K562 (cell line): Measurements from ENCODE around the gene ODF4. TPM values are rescaled to one million over a fixed set of nuclear protein-coding genes. Genes with fewer than 3 reads are reported as not detected.
A peak's percentile ranks its signal among the peaks of the same experiment; 100 is the strongest.

Experiments used
- CBX3 ChIP-seq, 2 experiments: IDR thresholded peaks; 1 replicate in 1 of 2; 2 replicates in 1 of 2; pipeline ENCODE4 v1.6.1; 2012; ENCODE audit warnings: inconsistent platforms in 2 of 2, low read length in 2 of 2, borderline replicate concordance in 1 of 2, control low read depth in 1 of 2
- CREBBP ChIP-seq: IDR thresholded peaks from one replicate; pipeline ENCODE4 v1.6.1; 2012; ENCODE audit warnings: low read depth, mild to moderate bottlenecking, control low read depth, inconsistent platforms, low read length
- FOSL1 ChIP-seq: fragments of 200-800 bp; sonication (Bioruptor generic); conservative IDR thresholded peaks from 2 replicates; pipeline ENCODE4 v1.6.1; 2016; ENCODE audit warnings: missing genetic modification characterization, missing compliant biosample characterization
- FUS ChIP-seq: fragments of 200-400 bp; formaldehyde crosslinking; optimal IDR thresholded peaks from 2 replicates; pipeline ENCODE3; 2017; ENCODE audit warnings: low read depth, low read length
- HNRNPH1 ChIP-seq: fragments of 200-400 bp; formaldehyde crosslinking; optimal IDR thresholded peaks from 2 replicates; pipeline ENCODE3; 2017; ENCODE audit warnings: low read depth, mild to moderate bottlenecking, low read length, moderate library complexity
- ILK ChIP-seq: fragments of 450-650 bp; IDR thresholded peaks from 2 replicates; pipeline ENCODE4 v1.6.1; 2016; ENCODE audit warnings: missing genetic modification characterization, low read depth, mild to moderate bottlenecking, missing compliant biosample characterization, moderate library complexity, borderline replicate concordance
- KDM1A ChIP-seq, 2 experiments: fragments of 450-650 bp; IDR thresholded peaks; 2 replicates each; pipeline ENCODE4 v1.6.1; 2016; ENCODE audit warnings: mild to moderate bottlenecking in 2 of 2
- KLF10 ChIP-seq: fragments of 250-450 bp; sonication (Bioruptor Pico); IDR thresholded peaks from 2 replicates; pipeline ENCODE4 v1.6.1; 2021; ENCODE audit warnings: matching md5 sums
- NFATC3 ChIP-seq: fragments of 450-650 bp; IDR thresholded peaks from 2 replicates; pipeline ENCODE4 v1.6.1; 2017; ENCODE audit warnings: mild to moderate bottlenecking
- NFXL1 ChIP-seq: fragments of 450-650 bp; formaldehyde crosslinking; IDR thresholded peaks from 2 replicates; pipeline ENCODE4 v1.4.0; 2021; ENCODE audit warnings: mild to moderate bottlenecking
- RBM15 ChIP-seq: fragments of 200-400 bp; formaldehyde crosslinking; IDR thresholded peaks from 2 replicates; pipeline ENCODE4 v1.6.1; 2018; ENCODE audit warnings: mild to moderate bottlenecking, low read length, moderate library complexity; ENCODE audit not compliant: insufficient read depth
- U2AF2 ChIP-seq: fragments of 200-400 bp; formaldehyde crosslinking; optimal IDR thresholded peaks from 2 replicates; pipeline ENCODE3; 2017; ENCODE audit warnings: low read depth, mild to moderate bottlenecking, low read length
- ZBTB40 ChIP-seq, 2 experiments: fragments of 450-650 bp in 1 of 2; sonication (generic) in 1 of 2; formaldehyde crosslinking in 1 of 2; IDR thresholded peaks; 2 replicates each; pipeline versions ENCODE4 v1.7.1 to v1.9.0; 2016 to 2022; ENCODE audit warnings: inconsistent platforms in 1 of 2, mild to moderate bottlenecking in 1 of 2, missing genetic modification reagents in 1 of 2
- ZFPM2 ChIP-seq: fragments of 250-450 bp; sonication (Bioruptor Pico); IDR thresholded peaks from 2 replicates; pipeline ENCODE4 v1.5.1; 2022; ENCODE audit warnings: mild to moderate bottlenecking
- ZNF146 ChIP-seq: IDR thresholded peaks from one replicate; pipeline ENCODE4 v1.6.1; 2018; ENCODE audit warnings: missing compliant biosample characterization; ENCODE audit not compliant: unreplicated experiment
- ZNF282 ChIP-seq: sonication (generic); formaldehyde crosslinking; IDR thresholded peaks from 2 replicates; pipeline ENCODE4 v1.8.1; 2023; ENCODE audit warnings: missing genetic modification reagents
- ZNF696 ChIP-seq: fragments of 250-450 bp; sonication (Bioruptor Pico); conservative IDR thresholded peaks from 2 replicates; pipeline ENCODE4 v1.4.0; 2020; ENCODE audit warnings: mild to moderate bottlenecking, moderate library complexity
- ZNF764 ChIP-seq: fragments of 250-450 bp; sonication (Bioruptor Pico); IDR thresholded peaks from 2 replicates; pipeline ENCODE4 v1.4.0; 2020; ENCODE audit warnings: low read depth, mild to moderate bottlenecking, moderate library complexity
- polyA plus RNA-seq, 8 experiments: library from polyadenylated mRNA; depleted of rRNA in 4 of 8; stranded (reverse) in 5 of 8; unstranded in 3 of 8; fragments of >200 nt; fragmentation: Nextera tagmentation in 2 of 8; fragmentation: Illumina TruSeq in 1 of 8; extraction: Ambion mirVana in 2 of 8; extraction: Trizol in 1 of 8; gene quantifications; 2 replicates each; pipeline versions ENCODE4 v1.2.1 to v1.2.3, GENCODE V29; 2011 to 2014; ENCODE audit warnings: inconsistent platforms in 1 of 8, missing spikeins in 1 of 8
- total RNA-seq, 7 experiments: library from RNA; depleted of rRNA in 6 of 7; stranded (reverse); fragments of >200 nt in 6 of 7; fragmentation: Illumina TruSeq in 2 of 7; extraction: Trizol in 2 of 7; gene quantifications; 2 replicates each; pipeline versions ENCODE4 v1.2.1 to v1.2.3, GENCODE V29; 2011 to 2021; ENCODE audit warnings: low replicate concordance in 1 of 7
- TF ChIP-seq, protein P1 (sequence below): fragments of 450-650 bp; IDR thresholded peaks from 2 replicates; pipeline ENCODE4 v1.6.1; 2016; ENCODE audit warnings: low read depth, mild to moderate bottlenecking, moderate library complexity

The ODF4 gene
- total and polyA plus RNA-seq, 9 of the 15 experiments (the other 6 are each of a cell fraction or from before 2014, with no cell fraction given): not detected

GRCh38 chr17:8383143-8383822, 43.6 kb downstream of the ODF4 start, which contains the start of gene RPL26 (continued):
- TF ChIP-seq, protein P1, sequence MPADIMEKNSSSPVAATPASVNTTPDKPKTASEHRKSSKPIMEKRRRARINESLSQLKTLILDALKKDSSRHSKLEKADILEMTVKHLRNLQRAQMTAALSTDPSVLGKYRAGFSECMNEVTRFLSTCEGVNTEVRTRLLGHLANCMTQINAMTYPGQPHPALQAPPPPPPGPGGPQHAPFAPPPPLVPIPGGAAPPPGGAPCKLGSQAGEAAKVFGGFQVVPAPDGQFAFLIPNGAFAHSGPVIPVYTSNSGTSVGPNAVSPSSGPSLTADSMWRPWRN: no peak
- TF ChIP-seq HNRNPH1 (no peak), KLF10 (CRISPR knock-in tag) (no peak), ZNF282 (no peak), NFATC3 (no peak), FUS (no peak), ZNF696 (CRISPR knock-in tag) (no peak), CBX3 (IDR thresholded peaks at IDR 0.05; ENCODE audit: borderline replicate concordance in 1 of 2, low read length in 2 of 2) (no peak; a peak in 1 of 3 replicates), CREBBP (no peak), ZBTB40 (IDR thresholded peaks at IDR 0.05) (peak; percentile 80), ZBTB40 (CRISPR knock-in tag; IDR thresholded peaks at IDR 0.05) (no peak), U2AF2 (no peak), FOSL1 (0 out of 2 replicates have a peak, but pooled peaks have one; percentile 32), ZNF146 (CRISPR knock-in tag) (no peak), ILK (tag) (no peak), ZNF764 (CRISPR knock-in tag) (no peak), NFXL1 (CRISPR knock-in tag) (no peak), RBM15 (no peak), ZFPM2 (CRISPR knock-in tag) (no peak), KDM1A (IDR thresholded peaks at IDR 0.05) (no peak)
